Panc1 (cell line): Measurements from ENCODE around the gene MAPK10. TPM values are rescaled to one million over a fixed set of nuclear protein-coding genes. Genes with fewer than 3 reads are reported as not detected.
"Not testable (repeated sequence)": the region's sequence is repeated elsewhere in the genome, so short reads cannot be mapped to it uniquely, and the experiment has no call there.

Experiments used
- ATAC-seq: fragments of 200-7000 bp; cut with Tn5 transposase; 2 replicates; pipeline ENCODE4 v1.9.1; 2020; ENCODE audit warnings: mild to moderate bottlenecking, moderate library complexity
- BruUV-seq: library from RNA; stranded (reverse); fragments of 400-500 nt; replicated peaks from 2 replicates; lab custom pipeline; 2021; lab: Mats Ljungman, UMichigan
- CTCF ChIA-PET: fragments of 300-600 bp; sonication (Branson Sonifier 250); formaldehyde crosslinking; loops from one replicate; lab custom pipeline; 2022; ENCODE audit warnings: antibody characterized with exemption; lab: Charles Lee
- POLR2A ChIA-PET: fragments of 300-600 bp; sonication (Branson Sonifier 250); formaldehyde crosslinking; loops from one replicate; lab custom pipeline; 2022; ENCODE audit warnings: antibody characterized with exemption; lab: Charles Lee
- DNase-seq: peaks from one replicate; pipeline ENCODE4 v3.0.0-alpha.2; 2010; ENCODE audit warnings: low read depth, low spot score
- H3K27ac ChIP-seq: 2 replicates; pipeline ENCODE4 v1.5.1; 2011; ENCODE audit warnings: mild to moderate bottlenecking, low read length, inconsistent platforms
- H3K27me3 ChIP-seq: fragments of 200-500 bp; sonication (Bioruptor generic); 2 replicates; pipeline ENCODE4 v1.6.0; 2014; ENCODE audit warnings: low read length, inconsistent platforms; ENCODE audit not compliant: control insufficient read depth, insufficient read depth
- H3K36me3 ChIP-seq: fragments of 200-500 bp; sonication (Bioruptor generic); 2 replicates; pipeline ENCODE4 v1.5.1; 2014; ENCODE audit warnings: inconsistent platforms, mild to moderate bottlenecking, low read length, moderate library complexity; ENCODE audit not compliant: control insufficient read depth, insufficient read depth
- H3K4me1 ChIP-seq: 2 replicates; pipeline ENCODE4 v1.5.1; 2011; ENCODE audit warnings: inconsistent platforms, mild to moderate bottlenecking, low read length, moderate library complexity; ENCODE audit not compliant: control insufficient read depth, insufficient read depth
- H3K4me3 ChIP-seq, 2 experiments: 2 replicates each; pipeline ENCODE4 v1.5.1; 2011 to 2012; ENCODE audit warnings: low read depth in 2 of 2, low read length in 2 of 2, mild to moderate bottlenecking in 2 of 2, inconsistent platforms in 1 of 2, moderate library complexity in 1 of 2
- H3K9me3 ChIP-seq: fragments of 200-500 bp; sonication (Bioruptor generic); 2 replicates; pipeline ENCODE4 v1.5.1; 2014; ENCODE audit warnings: low read depth, mild to moderate bottlenecking, inconsistent platforms, low read length, moderate library complexity; ENCODE audit not compliant: control insufficient read depth, insufficient read depth
- CTCF ChIP-seq: fragments of 450-650 bp; IDR thresholded peaks from 2 replicates; pipeline ENCODE4 v1.5.1; 2017; ENCODE audit warnings: mild to moderate bottlenecking
- POLR2AphosphoS5 ChIP-seq: IDR thresholded peaks from 2 replicates; pipeline ENCODE4 v1.6.1; 2012; ENCODE audit warnings: mild to moderate bottlenecking, low read depth, low read length, moderate library complexity
- SIN3A ChIP-seq: IDR thresholded peaks from 2 replicates; pipeline ENCODE4 v1.6.1; 2012; ENCODE audit warnings: low read depth, mild to moderate bottlenecking, low read length, moderate library complexity, borderline replicate concordance; ENCODE audit not compliant: insufficient read depth
- TCF7L2 ChIP-seq: IDR thresholded peaks from 2 replicates; pipeline ENCODE4 v1.6.1; 2011; ENCODE audit warnings: mild to moderate bottlenecking, low read depth, low read length, inconsistent platforms
- in situ Hi-C: cut with HindIII; loops from 2 replicates; pipeline ENCODE4 v1.10.0; 2016; ENCODE audit warnings: low sequenced_read_pairs, low pct_unique_long_range_greater_than_20kb
- intact Hi-C: fragments of 100-400 bp; cut with micrococcal nuclease; formaldehyde crosslinking; loops from one replicate; pipeline ENCODE4 v1.10.0; 2022; ENCODE audit not compliant: unreplicated experiment
- total RNA-seq: library from RNA; stranded (reverse); gene quantifications from one replicate; pipeline ENCODE4 v1.2.1, GENCODE V29; 2021; ENCODE audit not compliant: unreplicated experiment
- TF ChIP-seq, protein P1 (sequence below), 2 experiments: IDR thresholded peaks; 2 replicates each; pipeline ENCODE4 v1.6.1; 2011 to 2012; ENCODE audit warnings: low read depth in 2 of 2, control low read depth in 1 of 2, low read length in 1 of 2, mild to moderate bottlenecking in 1 of 2, moderate library complexity in 1 of 2; ENCODE audit not compliant: insufficient read depth in 1 of 2

Gene MAPK10
- total RNA-seq, 1 experiment from 2014 or later = 0.85 TPM

- no TSS peak for BruUV-seq
- TF ChIP-seq POLR2AphosphoS5 = no peak
- no peak for TF ChIP-seq CTCF
- TF ChIP-seq, protein P1, sequence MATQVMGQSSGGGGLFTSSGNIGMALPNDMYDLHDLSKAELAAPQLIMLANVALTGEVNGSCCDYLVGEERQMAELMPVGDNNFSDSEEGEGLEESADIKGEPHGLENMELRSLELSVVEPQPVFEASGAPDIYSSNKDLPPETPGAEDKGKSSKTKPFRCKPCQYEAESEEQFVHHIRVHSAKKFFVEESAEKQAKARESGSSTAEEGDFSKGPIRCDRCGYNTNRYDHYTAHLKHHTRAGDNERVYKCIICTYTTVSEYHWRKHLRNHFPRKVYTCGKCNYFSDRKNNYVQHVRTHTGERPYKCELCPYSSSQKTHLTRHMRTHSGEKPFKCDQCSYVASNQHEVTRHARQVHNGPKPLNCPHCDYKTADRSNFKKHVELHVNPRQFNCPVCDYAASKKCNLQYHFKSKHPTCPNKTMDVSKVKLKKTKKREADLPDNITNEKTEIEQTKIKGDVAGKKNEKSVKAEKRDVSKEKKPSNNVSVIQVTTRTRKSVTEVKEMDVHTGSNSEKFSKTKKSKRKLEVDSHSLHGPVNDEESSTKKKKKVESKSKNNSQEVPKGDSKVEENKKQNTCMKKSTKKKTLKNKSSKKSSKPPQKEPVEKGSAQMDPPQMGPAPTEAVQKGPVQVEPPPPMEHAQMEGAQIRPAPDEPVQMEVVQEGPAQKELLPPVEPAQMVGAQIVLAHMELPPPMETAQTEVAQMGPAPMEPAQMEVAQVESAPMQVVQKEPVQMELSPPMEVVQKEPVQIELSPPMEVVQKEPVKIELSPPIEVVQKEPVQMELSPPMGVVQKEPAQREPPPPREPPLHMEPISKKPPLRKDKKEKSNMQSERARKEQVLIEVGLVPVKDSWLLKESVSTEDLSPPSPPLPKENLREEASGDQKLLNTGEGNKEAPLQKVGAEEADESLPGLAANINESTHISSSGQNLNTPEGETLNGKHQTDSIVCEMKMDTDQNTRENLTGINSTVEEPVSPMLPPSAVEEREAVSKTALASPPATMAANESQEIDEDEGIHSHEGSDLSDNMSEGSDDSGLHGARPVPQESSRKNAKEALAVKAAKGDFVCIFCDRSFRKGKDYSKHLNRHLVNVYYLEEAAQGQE (IDR thresholded peaks at IDR 0.05; ENCODE audit: insufficient read depth in 1 of 2, low read depth in 2 of 2, low read length in 1 of 2) = no peak
- no peak for TF ChIP-seq SIN3A
- TF ChIP-seq TCF7L2 = no peak
- Histone ChIP-seq H3K4me1 (no peaks in the 10 kb centered on the region), H3K4me3 (no peak overlapping the region), H3K27me3 (no peaks in the 10 kb centered on the region), H3K36me3 (no peaks in the 10 kb centered on the region), H3K27ac (no peak overlapping the region), H3K9me3 (no peaks in the 10 kb centered on the region)
- CTCF ChIA-PET = no interaction called here
- DNase-seq (no peak), ATAC-seq (no peak)
- intact Hi-C loops = no loop called here
- POLR2A ChIA-PET = no interaction called here
- in situ Hi-C loops = no loop called here
These were observed 327.9 kb downstream of the MAPK10 start for GRCh38 chr4:86031927-86032326.

GRCh38 chr4:86026720-86027119 lies 333.1 kb downstream of the MAPK10 start:
- no TSS peak for BruUV-seq
- no peak overlapping the region for H3K27ac ChIP-seq
- H3K9me3 ChIP-seq = no peaks in the 10 kb centered on the region
- no peaks in the 10 kb centered on the region for H3K4me1 ChIP-seq
- no peaks in the 10 kb centered on the region for H3K27me3 ChIP-seq
- TF ChIP-seq TCF7L2 = no peak
- no peak for TF ChIP-seq POLR2AphosphoS5
- TF ChIP-seq SIN3A = no peak
- TF ChIP-seq CTCF = no peak
- TF ChIP-seq, protein P1 (IDR thresholded peaks at IDR 0.05; ENCODE audit: insufficient read depth in 1 of 2, low read depth in 2 of 2, low read length in 1 of 2) = no peak
- ChIA-PET CTCF (no interaction called here), POLR2A (interaction anchor here (0.7 kb wide), 1 partner anchor 609 kb away, joined by 3 read pairs; no protein-coding TSS in a partner anchor)
- in situ Hi-C loops = no loop called here
- intact Hi-C loops = no loop called here
- ATAC-seq = no peak
- no peaks in the 10 kb centered on the region for H3K36me3 ChIP-seq
- no peak for DNase-seq
- no peak overlapping the region for H3K4me3 ChIP-seq

DNA sequence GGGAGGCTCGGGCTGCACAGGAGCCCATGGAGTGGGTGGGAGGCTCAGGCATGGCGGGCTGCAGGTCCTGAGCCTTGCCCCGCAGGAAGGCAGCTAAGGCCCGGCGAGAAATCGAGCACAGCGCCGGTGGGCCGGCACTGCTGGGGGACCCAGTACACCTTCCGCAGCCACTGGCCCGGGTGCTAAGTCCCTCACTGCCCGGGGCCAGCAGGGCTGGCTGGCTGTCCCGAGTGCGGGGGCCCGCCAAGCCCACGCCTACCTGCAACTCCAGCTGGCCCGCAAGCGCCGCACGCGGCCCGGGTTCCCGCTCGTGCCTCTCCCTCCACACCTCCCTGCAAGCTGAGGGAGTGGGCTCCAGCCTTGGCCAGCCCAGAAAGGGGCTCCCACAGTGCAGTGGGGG lies 338.2 kb downstream of the MAPK10 start:
- ATAC-seq, POLR2A ChIA-PET, in situ Hi-C loops, intact Hi-C loops, BruUV-seq, H3K4me1 ChIP-seq, CTCF ChIA-PET, H3K4me3 ChIP-seq, DNase-seq, H3K9me3 ChIP-seq, H3K36me3 ChIP-seq, H3K27me3 ChIP-seq, H3K27ac ChIP-seq: not testable (repeated sequence)
